ENCODE measurements around the gene ADAMTS9.

The ADAMTS9 gene, protein sequence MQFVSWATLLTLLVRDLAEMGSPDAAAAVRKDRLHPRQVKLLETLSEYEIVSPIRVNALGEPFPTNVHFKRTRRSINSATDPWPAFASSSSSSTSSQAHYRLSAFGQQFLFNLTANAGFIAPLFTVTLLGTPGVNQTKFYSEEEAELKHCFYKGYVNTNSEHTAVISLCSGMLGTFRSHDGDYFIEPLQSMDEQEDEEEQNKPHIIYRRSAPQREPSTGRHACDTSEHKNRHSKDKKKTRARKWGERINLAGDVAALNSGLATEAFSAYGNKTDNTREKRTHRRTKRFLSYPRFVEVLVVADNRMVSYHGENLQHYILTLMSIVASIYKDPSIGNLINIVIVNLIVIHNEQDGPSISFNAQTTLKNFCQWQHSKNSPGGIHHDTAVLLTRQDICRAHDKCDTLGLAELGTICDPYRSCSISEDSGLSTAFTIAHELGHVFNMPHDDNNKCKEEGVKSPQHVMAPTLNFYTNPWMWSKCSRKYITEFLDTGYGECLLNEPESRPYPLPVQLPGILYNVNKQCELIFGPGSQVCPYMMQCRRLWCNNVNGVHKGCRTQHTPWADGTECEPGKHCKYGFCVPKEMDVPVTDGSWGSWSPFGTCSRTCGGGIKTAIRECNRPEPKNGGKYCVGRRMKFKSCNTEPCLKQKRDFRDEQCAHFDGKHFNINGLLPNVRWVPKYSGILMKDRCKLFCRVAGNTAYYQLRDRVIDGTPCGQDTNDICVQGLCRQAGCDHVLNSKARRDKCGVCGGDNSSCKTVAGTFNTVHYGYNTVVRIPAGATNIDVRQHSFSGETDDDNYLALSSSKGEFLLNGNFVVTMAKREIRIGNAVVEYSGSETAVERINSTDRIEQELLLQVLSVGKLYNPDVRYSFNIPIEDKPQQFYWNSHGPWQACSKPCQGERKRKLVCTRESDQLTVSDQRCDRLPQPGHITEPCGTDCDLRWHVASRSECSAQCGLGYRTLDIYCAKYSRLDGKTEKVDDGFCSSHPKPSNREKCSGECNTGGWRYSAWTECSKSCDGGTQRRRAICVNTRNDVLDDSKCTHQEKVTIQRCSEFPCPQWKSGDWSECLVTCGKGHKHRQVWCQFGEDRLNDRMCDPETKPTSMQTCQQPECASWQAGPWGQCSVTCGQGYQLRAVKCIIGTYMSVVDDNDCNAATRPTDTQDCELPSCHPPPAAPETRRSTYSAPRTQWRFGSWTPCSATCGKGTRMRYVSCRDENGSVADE (N-terminal part only)

DNA sequence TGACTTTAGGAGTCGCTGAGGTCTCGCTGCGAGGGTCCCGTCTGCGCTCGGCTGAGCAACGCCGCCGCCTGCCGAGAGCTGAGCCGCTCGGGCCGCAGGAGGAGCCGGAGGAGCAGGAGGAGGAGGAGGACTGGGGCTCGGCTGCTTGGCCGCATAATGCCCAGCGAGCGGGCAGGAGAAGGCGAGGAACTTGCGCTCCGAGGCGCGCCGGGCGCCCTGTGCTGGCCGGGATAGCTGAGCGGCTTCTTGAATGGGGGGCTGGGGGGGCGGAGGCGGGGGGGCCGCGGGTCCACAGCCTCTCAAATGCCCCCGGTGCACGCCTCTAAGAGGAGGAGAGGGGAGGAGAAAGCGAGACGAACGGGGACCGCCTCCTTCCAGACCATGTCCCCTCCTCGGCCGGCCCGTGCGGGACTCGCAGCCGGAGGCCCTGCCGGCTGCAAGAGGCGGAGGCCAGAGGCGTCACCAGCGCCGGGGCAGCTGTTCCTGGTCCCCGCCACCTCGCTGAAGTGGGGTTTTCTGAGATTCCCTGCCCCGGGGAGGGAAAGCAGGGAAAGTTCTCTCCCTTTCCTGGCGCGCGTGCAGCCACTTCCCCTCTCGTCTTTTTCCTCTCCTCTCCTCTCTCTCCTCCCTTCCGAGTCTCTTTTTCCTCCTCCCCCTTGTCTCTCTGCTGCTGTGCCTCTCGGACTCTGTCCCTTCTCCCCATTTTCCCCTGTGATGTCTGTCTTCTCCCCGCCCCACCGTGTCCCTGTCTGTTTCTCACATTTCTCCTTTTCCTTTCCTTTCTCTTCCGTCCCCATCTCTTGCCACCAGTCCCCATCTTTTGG lies at the start of gene ADAMTS9:
Gene ADAMTS9, minus strand, starts transcription at position 220 of the 824 bp plus-strand sequence. CDS start 343 bp downstream, outside the sequence.
- DNase-seq (ENCODE audit: low spot score), result no peak

DNA sequence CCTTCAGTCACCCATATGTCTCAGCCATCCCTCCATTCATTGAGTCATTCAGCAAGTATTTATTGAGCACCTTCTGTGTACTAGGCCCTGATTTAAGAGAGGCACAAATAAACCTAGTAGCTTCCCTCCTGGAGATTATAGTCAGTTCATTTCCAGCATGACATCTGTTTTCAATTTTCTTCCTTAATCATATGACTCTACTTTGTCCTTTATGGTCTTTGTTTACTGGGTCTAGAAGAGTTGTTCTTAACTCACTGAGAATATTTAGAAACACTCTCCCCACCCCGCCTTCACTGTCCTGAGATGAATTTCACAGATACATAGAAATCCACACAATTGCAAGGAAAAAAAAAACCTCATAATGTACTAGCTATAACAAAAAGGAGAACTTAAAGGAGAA lies 44.8 kb upstream of the ADAMTS9 start:
- no peak for DNase-seq (ENCODE audit: low spot score)

DNA sequence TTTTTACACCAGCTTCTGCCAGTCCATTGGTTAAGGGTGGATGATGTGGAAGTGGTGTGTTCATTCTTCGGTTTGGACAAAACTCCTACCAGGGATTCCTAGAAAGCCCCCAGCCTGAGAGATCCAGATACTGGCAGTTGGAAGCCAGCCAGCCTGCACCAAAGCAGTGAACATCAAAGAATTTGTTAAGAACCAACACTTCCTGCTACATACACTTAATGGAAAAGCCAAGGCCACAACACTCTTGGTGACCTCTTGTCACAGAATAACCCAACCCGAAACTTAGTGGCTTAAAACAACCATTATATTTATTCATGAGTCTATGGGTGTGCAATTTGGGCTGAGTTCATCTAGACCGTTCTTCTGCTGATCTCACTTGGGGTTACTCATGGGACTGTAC lies 42.9 kb upstream of the ADAMTS9 start:
- DNase-seq (ENCODE audit: low spot score), result no peak

DNA sequence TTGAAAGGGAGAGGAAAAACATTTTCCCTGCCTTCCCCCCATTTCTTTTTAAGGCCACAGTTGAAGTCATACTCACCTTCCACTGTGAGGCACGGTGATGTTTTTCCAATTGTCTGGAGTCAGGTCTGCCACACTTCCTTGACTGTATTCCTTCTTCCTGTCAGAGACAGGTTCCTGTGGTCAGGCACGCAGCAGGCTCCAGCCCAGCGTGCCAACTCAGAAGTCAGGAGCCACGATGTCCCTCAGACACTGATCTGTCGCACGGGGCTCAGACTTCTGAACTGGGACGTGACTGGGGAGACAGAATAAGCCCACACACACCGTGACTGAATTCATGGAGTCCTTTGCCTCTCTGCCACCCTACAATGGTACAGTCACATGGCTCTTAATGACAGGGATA lies 41.2 kb upstream of the ADAMTS9 start:
- no peak for DNase-seq (ENCODE audit: low spot score)

DNA sequence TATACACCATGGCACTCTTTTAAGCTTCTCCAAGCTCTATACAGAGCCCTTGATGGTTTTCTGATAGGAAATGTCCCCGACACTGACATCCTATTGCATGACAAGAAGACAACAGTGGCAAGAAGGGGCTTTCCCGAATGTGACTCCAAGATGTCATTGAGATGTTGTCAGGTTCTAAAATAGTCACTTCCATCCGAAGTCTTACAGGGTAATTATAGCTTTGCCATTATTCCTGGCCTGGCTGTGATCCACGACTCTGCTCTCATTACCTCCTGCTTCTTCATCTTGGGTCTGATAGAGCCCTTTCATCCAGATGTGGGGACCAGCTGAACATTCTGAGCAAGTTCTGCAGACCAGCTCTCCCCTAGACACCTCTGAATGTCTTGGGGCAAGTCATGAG lies 40.6 kb upstream of the ADAMTS9 start:
- no peak for DNase-seq (ENCODE audit: low spot score)

DNA sequence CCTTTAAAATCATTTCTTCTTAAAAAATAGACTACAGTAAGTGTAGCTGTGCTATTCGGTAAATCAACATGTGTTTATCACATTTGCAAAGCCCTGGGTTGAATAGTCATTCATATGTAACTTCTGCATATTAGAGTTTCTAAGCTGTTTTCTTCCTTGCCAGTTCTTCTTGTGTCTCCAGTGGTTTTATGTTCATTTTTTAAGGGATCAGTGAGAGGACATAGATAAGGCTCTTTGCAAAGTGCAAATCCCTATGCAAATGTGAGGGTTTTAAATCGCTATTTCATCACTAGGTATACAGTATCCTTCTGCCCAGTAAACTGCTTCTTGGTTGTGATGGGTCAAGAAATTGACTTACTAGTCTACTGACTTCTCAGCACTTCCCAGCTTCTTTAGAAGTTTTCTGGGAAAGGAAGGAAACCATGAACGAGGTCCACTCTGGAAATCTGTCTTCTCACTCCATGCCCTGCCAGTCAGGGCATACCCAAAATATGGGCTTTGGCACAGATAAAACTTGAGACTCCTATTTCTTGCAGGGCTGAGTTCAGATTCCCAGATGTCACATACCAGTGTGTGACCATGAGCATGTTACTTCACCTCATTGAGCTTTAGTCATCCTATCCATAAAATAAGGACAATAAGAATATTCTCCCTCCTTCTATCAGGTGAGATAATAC lies 38.8 kb upstream of the ADAMTS9 start:
- DNase-seq (ENCODE audit: low spot score), result no peak

DNA sequence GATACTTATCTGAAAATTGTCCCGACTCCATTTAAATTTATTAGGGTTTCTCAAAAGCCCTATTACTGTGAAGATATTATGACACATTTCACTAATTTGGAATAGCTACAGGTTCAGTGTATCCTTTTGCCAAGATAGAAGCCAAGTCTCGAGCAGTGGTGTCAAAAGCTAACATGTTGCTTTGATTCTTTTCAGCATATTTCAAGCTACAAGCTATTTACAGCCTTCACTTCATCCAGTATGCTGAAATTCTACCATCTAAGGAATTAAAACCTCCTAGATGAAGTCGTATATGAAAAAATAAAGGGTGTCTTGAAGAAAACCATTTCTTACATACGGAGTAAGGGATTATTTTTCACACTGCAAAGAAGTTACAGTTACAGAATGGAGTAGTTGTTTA lies 31.2 kb upstream of the ADAMTS9 start:
- no peak for DNase-seq (ENCODE audit: low spot score)

DNA sequence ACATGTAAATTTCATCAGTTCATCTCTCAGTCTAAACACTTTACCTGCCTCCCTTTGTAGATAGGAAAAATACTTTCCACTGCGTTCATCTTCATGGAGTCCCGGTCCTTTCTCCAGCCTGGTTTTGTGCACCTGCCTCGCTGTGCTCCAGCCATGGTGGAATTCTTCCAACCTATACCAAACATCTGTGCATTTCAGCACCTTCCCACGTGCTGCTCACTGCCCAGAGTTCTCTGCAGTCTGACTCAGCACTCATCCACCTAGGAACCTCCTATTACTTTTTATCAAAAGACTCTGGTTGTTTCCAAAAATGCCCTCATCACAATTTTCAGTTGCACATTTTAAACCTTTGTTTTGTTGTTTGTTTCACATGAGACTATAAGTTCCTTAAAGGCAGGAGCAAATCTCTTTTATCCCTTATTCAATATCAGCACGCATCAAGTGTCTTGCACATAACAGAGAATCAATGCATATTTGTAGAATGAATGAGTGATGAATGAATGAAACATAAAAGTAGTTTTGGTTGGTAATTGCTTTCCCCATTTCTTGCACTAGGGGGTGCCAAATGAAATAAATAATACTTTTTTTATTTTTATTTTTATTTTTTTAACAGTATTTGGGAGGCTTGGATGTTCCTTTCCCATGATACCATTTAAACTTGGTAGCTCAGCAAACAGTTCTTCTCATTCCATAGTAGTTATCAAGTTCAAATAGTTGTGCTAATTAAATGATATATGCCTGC lies 30.2 kb upstream of the ADAMTS9 start:
- no peak for DNase-seq (ENCODE audit: low spot score)

DNA sequence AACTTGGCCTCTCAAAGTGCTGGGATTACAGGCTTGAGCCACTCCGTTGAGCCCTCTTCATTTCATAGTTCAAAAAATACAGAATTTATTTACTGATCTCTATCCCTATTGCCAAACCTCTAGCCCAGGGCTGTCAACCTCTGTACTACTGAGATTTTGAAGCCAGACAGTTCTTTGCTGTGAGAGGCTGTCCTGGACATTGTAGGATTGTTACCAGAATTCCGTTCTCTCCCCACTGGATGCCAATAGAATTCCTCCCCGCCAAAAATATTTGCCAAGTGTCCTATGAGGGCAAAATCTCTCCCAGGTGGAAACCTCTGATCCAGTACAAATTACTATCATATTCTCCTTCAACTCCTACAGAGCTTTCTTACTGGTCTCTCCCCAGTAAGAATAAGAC lies 29.6 kb upstream of the ADAMTS9 start:
- no peak for DNase-seq (ENCODE audit: low spot score)

DNA sequence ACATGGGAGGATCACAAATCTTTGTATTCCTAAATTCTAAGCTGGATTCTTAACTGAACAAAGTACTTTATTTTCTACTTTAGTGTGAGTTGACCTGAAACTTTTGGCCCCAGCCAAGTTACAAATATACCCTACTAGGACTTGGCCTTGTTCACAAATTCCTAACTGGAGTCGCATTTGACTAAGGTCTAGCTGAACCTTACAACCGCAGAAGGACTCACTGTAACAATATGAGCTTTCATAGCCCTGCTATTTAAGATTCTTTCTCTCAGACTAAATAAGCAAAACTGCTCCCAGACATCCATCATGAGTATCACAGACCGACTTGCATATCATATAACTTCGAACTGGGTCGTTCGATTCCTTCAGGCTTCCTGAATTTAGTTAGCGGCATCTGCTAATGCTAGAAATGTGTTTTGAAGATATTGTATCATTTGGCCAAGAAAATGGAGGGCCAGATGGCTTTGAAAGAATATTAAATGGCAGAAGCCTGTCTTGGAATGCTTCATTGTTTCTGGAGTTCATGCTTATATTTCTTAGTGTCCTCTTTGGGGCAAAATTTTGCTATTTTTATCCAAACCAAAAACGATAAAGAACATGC lies 28.4 kb upstream of the ADAMTS9 start:
- no peak for DNase-seq (ENCODE audit: low spot score)

DNA sequence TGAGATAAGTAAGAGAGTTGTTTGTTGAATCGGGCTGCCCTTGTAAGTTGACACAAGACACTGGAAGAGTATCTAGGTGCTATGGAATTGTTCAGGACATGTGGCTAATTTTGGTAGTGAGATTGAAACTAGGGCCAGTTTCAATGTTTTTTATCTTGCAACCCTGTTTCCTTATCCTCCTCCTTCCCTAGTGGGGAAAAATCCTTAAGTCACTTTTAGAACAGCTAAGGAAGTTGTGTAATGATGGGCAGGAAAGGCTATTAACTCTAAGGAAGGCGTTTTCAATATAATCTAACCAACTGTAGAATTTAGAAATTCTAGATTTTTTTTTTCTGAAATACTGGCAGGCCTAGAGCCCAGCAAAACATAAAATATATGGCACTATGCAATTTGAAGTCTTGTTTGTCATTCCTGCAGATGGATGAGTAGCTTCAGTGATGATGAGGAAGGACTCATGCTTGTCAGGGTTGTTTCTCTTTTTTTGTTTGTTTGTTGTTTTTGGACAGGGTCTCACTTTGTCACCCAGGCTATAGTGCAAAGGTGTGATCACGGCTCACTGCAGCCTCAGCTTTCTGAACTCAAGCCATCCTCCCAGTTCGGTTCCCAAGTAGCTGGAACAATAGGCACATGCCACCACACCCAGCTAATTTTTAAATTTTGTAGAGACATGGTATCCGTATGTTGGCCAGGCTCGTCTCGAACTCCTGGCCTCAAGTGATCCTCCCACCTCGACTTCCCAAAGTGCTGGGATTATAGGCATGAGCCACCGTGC lies 27.6 kb upstream of the ADAMTS9 start:
- DNase-seq (ENCODE audit: low spot score), result no peak

DNA sequence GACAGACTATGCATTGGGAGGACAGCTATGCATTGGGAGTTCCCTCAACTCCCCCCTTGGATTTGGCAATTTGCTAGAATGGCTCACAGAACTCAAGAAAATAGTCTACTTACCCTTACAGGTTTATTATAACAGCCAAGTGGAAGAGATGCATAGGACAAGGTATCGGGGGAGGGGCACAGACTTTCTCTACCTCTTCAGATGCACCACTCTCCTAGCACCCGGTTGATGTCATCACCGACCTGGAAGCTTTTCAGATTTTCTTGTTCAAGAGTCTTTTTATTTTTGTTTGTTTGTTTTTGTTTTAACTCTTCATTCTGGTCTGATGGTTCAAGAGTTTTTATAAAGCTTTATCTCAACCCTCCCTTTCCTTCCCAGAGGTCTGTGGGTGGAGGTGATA lies 20.7 kb upstream of the ADAMTS9 start:
- no peak for DNase-seq (ENCODE audit: low spot score)

DNA sequence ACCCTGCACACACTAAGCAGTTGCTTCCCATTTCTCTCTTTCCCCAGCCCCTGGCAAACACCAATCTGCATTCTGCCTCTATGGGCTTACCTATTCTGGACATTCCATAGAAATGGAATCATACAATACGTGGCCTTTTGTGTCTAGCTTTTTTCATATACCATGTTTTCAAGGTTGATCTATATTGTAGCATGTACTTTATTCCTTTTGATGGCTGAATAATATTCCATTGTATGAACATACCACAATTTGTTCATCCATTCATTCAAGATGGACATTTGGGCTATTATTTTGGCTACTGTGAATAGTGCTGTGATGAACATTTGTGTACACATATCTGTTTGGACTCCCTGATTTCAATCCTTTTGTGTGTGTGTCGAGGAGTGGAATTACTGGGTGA lies 18.1 kb upstream of the ADAMTS9 start:
- DNase-seq (ENCODE audit: low spot score), result no peak

DNA sequence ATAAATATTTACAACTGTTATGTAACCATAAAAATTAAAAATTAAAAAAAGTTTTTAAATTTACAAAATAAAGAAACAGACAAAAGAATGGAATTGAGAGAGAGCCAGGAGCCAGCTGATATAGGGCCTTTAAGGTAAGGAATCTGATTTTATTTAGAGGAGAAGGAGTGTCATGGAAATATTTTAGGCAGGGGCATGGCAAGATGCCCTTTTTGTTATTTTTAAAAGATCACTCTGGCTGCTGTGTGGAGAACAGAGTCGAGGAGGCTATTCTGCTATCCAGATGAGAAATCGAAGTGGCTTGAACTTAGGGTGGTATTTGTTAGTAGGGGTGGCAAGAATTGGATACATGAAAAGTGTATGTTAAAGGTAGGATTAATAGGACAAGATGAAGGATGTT lies 9.1 kb upstream of the ADAMTS9 start:
- no peak for DNase-seq (ENCODE audit: low spot score)

DNA sequence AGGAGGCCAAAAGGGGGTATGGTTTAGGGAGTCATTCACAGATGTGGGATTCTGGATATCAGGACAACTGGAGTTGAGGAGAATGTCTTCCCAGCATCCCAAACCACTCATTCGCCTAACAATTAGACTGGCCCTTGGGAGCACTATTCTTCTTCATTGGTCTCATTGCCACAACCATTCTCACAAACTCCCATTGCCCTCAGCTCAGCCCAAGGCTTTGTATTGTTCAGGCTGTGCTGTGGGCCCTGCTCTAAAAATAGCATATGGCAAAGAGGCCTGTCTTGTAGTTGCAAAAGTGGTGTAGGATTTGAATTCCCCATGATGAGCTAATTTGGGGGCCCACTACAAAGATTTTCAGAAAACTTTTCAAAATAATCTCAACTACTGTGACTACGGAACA lies 6.3 kb upstream of the ADAMTS9 start:
- DNase-seq (ENCODE audit: low spot score), result no peak

DNA sequence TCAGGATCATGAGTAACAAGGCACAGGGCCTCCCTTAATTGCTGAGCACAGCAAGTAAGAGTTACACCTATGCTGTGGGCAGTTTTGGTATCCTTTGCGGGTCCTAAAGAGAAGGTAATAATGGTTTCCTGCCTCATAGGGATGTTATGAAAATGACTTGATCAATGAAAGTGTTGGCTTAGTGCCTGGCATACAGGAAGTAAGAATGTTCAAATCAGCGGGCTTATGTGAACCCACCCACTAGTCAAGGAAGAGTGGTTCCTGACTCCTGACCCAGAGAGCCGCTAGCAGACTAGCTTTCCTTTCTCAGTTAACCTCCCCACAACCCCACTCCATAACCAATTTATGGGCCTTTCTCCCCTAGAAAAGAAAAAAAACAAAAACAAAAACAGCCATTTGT lies 5.2 kb upstream of the ADAMTS9 start:
- DNase-seq (ENCODE audit: low spot score), result no peak

DNA sequence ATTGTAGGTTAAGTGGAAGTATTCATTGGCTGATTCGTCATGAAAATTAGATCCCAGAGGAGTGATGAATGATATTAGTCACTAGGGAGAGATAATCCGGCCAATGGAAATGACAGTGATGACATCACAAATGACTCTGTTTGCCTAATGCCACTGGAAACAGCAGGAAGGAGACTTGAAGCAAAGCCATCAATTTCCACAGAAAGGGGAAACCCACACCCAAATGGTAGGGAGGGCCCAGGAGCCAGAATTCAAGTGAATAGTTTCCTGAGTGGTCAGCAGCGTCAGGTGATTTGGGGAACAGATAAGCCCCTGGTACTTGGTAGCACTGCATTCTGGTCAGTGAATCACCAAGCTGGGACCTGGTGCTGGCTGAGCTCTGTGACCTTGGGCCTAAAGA lies 3.3 kb upstream of the ADAMTS9 start:
- DNase-seq (ENCODE audit: low spot score), result no peak

DNA sequence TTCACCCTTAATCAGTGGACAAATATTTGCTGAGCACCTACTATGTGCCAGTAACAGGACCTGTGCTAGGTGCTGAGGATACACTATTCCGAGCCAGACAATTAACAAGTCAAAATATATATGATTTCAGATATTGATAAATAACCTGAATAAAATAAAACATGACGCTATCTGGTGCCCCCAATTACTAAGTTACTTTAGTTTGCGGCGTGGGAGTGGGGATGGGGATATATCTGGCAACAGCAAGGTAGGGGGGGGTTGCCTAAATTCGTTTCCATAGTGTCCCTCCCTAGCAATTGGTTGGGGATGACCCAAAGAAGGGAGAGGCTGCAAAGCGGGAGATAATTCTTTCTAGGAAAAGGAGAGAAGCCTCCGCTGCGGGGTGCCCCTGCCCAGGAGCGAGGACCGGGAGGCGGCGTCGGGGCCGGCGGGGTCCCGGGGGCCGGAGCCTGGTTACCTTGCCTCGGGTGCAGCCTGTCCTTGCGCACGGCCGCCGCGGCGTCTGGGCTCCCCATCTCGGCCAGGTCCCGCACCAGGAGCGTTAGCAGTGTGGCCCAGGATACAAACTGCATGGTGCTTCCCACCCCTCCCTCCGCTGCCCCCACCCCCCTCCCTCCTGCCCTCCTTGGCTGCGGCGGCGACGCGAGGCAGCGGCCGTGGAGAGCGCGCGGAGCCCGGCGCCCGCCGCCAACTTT lies 567 bp downstream of the ADAMTS9 start:
- no peak for DNase-seq (ENCODE audit: low spot score)

All from CD4-positive, alpha-beta T cell treated with Interleukin-2 at 100 ng/mL for 4 hours (primary cell).